ENCODE results near the gene ANKLE1.
A peak's percentile ranks its signal among the peaks of the same experiment; 100 is the strongest.

ANKLE1 gene

DNA sequence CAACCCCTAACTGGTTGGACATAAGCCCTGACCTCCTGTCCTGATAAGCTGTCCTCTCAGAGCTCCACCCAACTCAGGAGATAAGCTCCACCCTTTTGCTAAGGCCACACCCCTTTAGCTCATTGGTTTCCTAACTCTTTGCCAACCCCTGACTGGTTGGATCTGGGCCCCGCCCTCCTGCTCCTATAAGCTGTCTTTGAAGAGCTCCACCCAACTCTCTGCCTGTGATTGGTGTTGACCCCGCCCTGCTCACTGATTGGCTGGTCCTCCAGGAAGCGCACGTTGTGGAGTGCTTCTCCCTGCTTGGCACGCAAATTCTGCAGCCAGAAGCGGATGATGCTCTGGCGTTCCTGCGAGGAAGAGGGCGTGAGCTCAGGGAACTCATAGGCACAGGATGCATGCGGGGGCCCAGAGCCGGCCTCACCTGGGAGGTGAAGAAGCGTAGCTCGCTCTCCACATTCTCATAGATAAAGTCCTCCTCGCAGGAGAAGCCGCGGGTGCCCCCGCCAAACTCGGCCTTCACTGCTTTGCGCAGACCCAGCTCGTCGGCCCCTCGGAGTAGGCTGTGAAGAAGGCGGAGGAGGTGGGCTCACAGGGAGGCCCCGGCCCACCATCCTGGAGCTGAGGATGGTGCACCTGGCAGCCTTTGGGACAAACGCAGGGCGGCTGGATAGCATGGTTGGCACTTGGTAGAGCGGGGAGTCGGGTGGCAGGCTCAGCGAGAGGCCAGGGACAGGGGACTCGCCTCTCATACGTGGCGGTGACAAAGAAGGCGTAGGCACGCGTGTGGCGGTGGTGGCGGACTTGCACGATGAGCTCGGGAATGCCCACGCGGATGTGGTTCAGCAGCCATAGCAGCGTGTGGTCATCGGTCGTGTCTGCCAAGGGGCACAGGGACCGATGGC is 51.2 kb downstream of the ANKLE1 start (continued):
- TF ChIP-seq ZNF664 (tag by site-specific recombination; IDR thresholded peaks at IDR 0.05) (no peak), ZNF2 (tag by site-specific recombination; IDR thresholded peaks at IDR 0.05) (no peak), ZBTB17 (tag by site-specific recombination; IDR thresholded peaks at IDR 0.05) (no peak; the same call in 1 of the 2 replicates), ZFP37 (tag by site-specific recombination; IDR thresholded peaks at IDR 0.05) (no peak), HIC1 (tag by site-specific recombination; IDR thresholded peaks at IDR 0.05) (peak; percentile 80), RBAK (tag by site-specific recombination; IDR thresholded peaks at IDR 0.05) (no peak), MZF1 (tag by site-specific recombination; IDR thresholded peaks at IDR 0.05; ENCODE audit: borderline replicate concordance) (no peak), ZNF37A (tag by site-specific recombination; IDR thresholded peaks at IDR 0.05) (no peak), ZNF610 (tag by site-specific recombination; IDR thresholded peaks at IDR 0.05; ENCODE audit: borderline replicate concordance) (no peak), ZNF214 (tag by site-specific recombination; IDR thresholded peaks at IDR 0.05; ENCODE audit: borderline replicate concordance) (no peak), ZNF391 (tag by site-specific recombination; IDR thresholded peaks at IDR 0.05; ENCODE audit: borderline replicate concordance, low read depth) (no peak), GLIS2 (tag by site-specific recombination; IDR thresholded peaks at IDR 0.05) (no peak), ZNF585B (tag by site-specific recombination; IDR thresholded peaks at IDR 0.05) (no peak), HOXD13 (CRISPR knock-in tag; IDR thresholded peaks at IDR 0.05; ENCODE audit: borderline replicate concordance) (no peak), ZNF555 (tag by site-specific recombination; conservative IDR thresholded peaks at IDR 0.05) (no peak), ZNF239 (tag by site-specific recombination; IDR thresholded peaks at IDR 0.05) (no peak), ZNF292 (tag by site-specific recombination; IDR thresholded peaks at IDR 0.05; ENCODE audit: borderline replicate concordance, low read depth) (no peak), SP2 (tag by site-specific recombination; IDR thresholded peaks at IDR 0.05) (peak; percentile 97), KLF7 (tag by site-specific recombination; IDR thresholded peaks at IDR 0.05; ENCODE audit: borderline replicate concordance) (peak; percentile 50; the same call in 1 of the 2 replicates), KLF1 (tag by site-specific recombination; IDR thresholded peaks at IDR 0.05) (peak; percentile 96), ZNF660 (tag by site-specific recombination; IDR thresholded peaks at IDR 0.05) (no peak), ZNF146 (tag by site-specific recombination; IDR thresholded peaks at IDR 0.05) (no peak), ZBTB44 (tag by site-specific recombination; IDR thresholded peaks at IDR 0.05) (peak; percentile 94), ZNF266 (tag by site-specific recombination; IDR thresholded peaks at IDR 0.05; ENCODE audit: low read depth) (no peak), KLF10 (tag by site-specific recombination; IDR thresholded peaks at IDR 0.05) (peak; percentile 98), ZNF311 (tag by site-specific recombination; IDR thresholded peaks at IDR 0.05; ENCODE audit: borderline replicate concordance) (no peak), AEBP2 (tag by site-specific recombination; IDR thresholded peaks at IDR 0.05; ENCODE audit: borderline replicate concordance) (no peak), ZNF776 (tag by site-specific recombination; IDR thresholded peaks at IDR 0.05; ENCODE audit: borderline replicate concordance) (no peak)
- TF ChIP-seq, protein P1, sequence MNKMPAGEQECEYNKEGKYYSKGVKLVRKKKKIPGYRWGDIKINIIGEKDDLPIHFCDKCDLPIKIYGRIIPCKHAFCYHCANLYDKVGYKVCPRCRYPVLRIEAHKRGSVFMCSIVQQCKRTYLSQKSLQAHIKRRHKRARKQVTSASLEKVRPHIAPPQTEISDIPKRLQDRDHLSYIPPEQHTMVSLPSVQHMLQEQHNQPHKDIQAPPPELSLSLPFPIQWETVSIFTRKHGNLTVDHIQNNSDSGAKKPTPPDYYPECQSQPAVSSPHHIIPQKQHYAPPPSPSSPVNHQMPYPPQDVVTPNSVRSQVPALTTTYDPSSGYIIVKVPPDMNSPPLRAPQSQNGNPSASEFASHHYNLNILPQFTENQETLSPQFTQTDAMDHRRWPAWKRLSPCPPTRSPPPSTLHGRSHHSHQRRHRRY (tag by site-specific recombination; IDR thresholded peaks at IDR 0.05), result no peak
- TF ChIP-seq, protein P2, sequence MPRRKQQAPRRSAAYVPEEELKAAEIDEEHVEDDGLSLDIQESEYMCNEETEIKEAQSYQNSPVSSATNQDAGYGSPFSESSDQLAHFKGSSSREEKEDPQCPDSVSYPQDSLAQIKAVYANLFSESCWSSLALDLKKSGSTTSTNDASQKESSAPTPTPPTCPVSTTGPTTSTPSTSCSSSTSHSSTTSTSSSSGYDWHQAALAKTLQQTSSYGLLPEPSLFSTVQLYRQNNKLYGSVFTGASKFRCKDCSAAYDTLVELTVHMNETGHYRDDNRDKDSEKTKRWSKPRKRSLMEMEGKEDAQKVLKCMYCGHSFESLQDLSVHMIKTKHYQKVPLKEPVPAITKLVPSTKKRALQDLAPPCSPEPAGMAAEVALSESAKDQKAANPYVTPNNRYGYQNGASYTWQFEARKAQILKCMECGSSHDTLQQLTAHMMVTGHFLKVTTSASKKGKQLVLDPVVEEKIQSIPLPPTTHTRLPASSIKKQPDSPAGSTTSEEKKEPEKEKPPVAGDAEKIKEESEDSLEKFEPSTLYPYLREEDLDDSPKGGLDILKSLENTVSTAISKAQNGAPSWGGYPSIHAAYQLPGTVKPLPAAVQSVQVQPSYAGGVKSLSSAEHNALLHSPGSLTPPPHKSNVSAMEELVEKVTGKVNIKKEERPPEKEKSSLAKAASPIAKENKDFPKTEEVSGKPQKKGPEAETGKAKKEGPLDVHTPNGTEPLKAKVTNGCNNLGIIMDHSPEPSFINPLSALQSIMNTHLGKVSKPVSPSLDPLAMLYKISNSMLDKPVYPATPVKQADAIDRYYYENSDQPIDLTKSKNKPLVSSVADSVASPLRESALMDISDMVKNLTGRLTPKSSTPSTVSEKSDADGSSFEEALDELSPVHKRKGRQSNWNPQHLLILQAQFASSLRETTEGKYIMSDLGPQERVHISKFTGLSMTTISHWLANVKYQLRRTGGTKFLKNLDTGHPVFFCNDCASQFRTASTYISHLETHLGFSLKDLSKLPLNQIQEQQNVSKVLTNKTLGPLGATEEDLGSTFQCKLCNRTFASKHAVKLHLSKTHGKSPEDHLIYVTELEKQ (tag by site-specific recombination; IDR thresholded peaks at IDR 0.05; ENCODE audit: borderline replicate concordance), result no peak

Measured in HEK293 (cell line).